ENCODE measurements around the gene KRT83. TPM values are rescaled to one million over a fixed set of nuclear protein-coding genes. Genes with fewer than 3 reads are reported as not detected.

KRT83 gene
- total RNA-seq, 6 donors from 2014 or later = not detected

DNA sequence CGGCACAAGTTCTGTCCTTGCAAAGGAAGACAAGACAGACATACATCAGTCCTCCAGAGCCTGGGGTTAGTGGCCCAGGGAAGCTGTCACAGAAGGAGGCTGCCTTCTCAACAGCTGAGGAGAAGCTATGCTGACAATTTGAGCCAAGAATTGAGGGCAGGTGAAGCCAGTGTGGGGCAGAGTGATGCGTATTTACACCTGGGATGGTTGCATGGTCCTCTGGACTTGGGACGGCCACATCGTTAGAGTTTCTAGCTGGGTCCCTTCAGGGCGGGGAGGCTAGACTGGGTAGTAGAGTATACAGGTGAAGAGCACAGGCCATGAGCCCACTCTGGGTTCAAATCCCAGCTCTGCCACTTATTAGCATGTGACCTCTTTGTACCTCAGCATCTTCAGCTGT, 29.6 kb upstream of the KRT83 start:
- TF ChIP-seq EP300 (IDR thresholded peaks at IDR 0.05) (no peak), POLR2AphosphoS5 (IDR thresholded peaks at IDR 0.05) (no peak), POLR2A (IDR thresholded peaks at IDR 0.05) (no peak)
- TF ChIP-seq, protein P1, sequence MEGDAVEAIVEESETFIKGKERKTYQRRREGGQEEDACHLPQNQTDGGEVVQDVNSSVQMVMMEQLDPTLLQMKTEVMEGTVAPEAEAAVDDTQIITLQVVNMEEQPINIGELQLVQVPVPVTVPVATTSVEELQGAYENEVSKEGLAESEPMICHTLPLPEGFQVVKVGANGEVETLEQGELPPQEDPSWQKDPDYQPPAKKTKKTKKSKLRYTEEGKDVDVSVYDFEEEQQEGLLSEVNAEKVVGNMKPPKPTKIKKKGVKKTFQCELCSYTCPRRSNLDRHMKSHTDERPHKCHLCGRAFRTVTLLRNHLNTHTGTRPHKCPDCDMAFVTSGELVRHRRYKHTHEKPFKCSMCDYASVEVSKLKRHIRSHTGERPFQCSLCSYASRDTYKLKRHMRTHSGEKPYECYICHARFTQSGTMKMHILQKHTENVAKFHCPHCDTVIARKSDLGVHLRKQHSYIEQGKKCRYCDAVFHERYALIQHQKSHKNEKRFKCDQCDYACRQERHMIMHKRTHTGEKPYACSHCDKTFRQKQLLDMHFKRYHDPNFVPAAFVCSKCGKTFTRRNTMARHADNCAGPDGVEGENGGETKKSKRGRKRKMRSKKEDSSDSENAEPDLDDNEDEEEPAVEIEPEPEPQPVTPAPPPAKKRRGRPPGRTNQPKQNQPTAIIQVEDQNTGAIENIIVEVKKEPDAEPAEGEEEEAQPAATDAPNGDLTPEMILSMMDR (IDR thresholded peaks at IDR 0.05) = no peak
- H3K4me3 ChIP-seq = no peak overlapping the region
- whole genome bisulfite sequencing, 2 donors = 86 to 89% methylated on average over 5 of the region's 5 CpGs
- H3K9me3 ChIP-seq = no peaks in the 10 kb centered on the region
- H3K36me3 ChIP-seq = no peaks in the 10 kb centered on the region
- no peaks in the 10 kb centered on the region for H3K27me3 ChIP-seq
- no peak overlapping the region for H3K27ac ChIP-seq
- ATAC-seq (ENCODE audit: low FRiP score in 2 of 2) (no peak), DNase-seq (no peak)
- peaks cover 3 to 13% (median 6%) of the 10 kb centered on the region in 4 donors for H3K4me1 ChIP-seq

DNA sequence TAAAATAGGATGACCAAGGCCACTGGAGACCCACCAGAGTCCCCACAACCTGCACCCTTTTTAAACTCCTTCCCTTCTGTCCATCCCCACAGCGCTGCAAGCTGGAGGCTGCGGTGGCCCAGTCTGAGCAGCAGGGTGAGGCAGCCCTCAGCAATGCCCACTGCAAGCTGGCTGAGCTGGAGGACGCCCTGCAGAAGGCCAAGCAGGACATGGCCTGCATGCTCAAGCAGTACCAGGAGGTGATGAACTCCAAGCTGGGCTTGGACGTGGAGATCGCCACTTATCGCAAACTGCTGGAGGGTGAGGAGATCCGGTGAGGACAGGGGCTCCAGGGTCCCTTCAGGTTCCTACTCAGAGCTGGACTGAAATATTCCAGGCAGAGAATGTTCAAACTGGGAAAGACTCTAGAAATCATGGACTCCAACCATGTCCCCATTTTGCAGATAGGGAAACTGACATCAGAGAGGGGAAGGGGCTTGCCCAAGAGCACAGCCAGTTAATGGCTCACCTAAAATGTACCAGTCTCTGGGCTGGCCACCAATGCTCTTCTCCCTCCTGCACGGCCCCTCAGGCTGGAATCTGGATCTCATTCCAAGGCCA, 28.9 kb upstream of the KRT83 start:
- no peak for TF ChIP-seq POLR2AphosphoS5 (IDR thresholded peaks at IDR 0.05)
- TF ChIP-seq EP300 (IDR thresholded peaks at IDR 0.05) = no peak
- TF ChIP-seq POLR2A (IDR thresholded peaks at IDR 0.05) = no peak
- TF ChIP-seq, protein P1 (IDR thresholded peaks at IDR 0.05) = no peak
- Histone ChIP-seq H3K27ac (no peak overlapping the region), H3K27me3 (no peaks in the 10 kb centered on the region), H3K4me3 (no peak overlapping the region), H3K36me3 (no peaks in the 10 kb centered on the region), H3K9me3 (no peaks in the 10 kb centered on the region), H3K4me1 (peaks cover 3 to 14% (median 8%) of the 10 kb centered on the region in 4 donors)
- 87 to 98% methylated on average over 8 of the region's 8 CpGs for WGBS, 2 donors
- DNase-seq (no peak), ATAC-seq (ENCODE audit: low FRiP score in 2 of 2) (no peak)

GRCh38 chr12:52349196-52349595, 28.0 kb upstream of the KRT83 start:
- H3K27ac ChIP-seq = no peak overlapping the region
- WGBS, 2 donors = 71 to 81% methylated on average over 6 of the region's 6 CpGs
- ATAC-seq (ENCODE audit: low FRiP score in 2 of 2) = no peak

GRCh38 chr12:52347551-52348510, 26.6 kb upstream of the KRT83 start:
- Histone ChIP-seq H3K27me3 (no peaks in the 10 kb centered on the region), H3K9me3 (peaks cover 0 to 10% (median 0%) of the 10 kb centered on the region in 4 donors), H3K4me3 (no peak overlapping the region), H3K27ac (no peak overlapping the region), H3K36me3 (no peaks in the 10 kb centered on the region), H3K4me1 (peaks cover 3 to 14% (median 8%) of the 10 kb centered on the region in 4 donors)
- WGBS, 2 donors = 64 to 79% methylated on average over 16 of the region's 16 CpGs
- no peak for DNase-seq
- TF ChIP-seq, protein P1 (IDR thresholded peaks at IDR 0.05) = no peak
- TF ChIP-seq EP300 (IDR thresholded peaks at IDR 0.05) = no peak
- TF ChIP-seq POLR2A (IDR thresholded peaks at IDR 0.05) = no peak
- no peak for TF ChIP-seq POLR2AphosphoS5 (IDR thresholded peaks at IDR 0.05)
- ATAC-seq (ENCODE audit: low FRiP score in 2 of 2) = no peak

More at GRCh38 chr12:52349196-52349595, 28.0 kb upstream of the KRT83 start:
- Histone ChIP-seq H3K36me3 (no peaks in the 10 kb centered on the region), H3K9me3 (no peaks in the 10 kb centered on the region), H3K4me3 (no peak overlapping the region), H3K27me3 (no peaks in the 10 kb centered on the region), H3K4me1 (peaks cover 3 to 14% (median 8%) of the 10 kb centered on the region in 4 donors)
- no peak for TF ChIP-seq POLR2AphosphoS5 (IDR thresholded peaks at IDR 0.05)
- TF ChIP-seq EP300 (IDR thresholded peaks at IDR 0.05) = no peak
- TF ChIP-seq, protein P1 (IDR thresholded peaks at IDR 0.05) = no peak
- no peak for TF ChIP-seq POLR2A (IDR thresholded peaks at IDR 0.05)
- no peak for DNase-seq
